PC-9 (cell line): ENCODE data around the gene CHSY3.

Experiments used
- CTCF ChIP-seq: fragments of 200-600 bp; sonication (generic); conservative IDR thresholded peaks from 2 replicates; pipeline ENCODE4 v1.6.1; 2017; ENCODE audit warnings: mixed run types, antibody characterized with exemption, mild to moderate bottlenecking, moderate library complexity
- EZH2 ChIP-seq: fragments of 200-600 bp; sonication (generic); IDR thresholded peaks from 2 replicates; pipeline ENCODE4 v1.8.0; 2017; ENCODE audit warnings: antibody characterized with exemption, low read depth

GRCh38 chr5:130018641-130019040 is 114.4 kb downstream of the CHSY3 start:
- TF ChIP-seq CTCF, result no peak
- no peak for TF ChIP-seq EZH2
